NCI-H1694 (cell line): ENCODE measurements around the gene CD68.

Experiments used
- DNase-seq: peaks from one replicate; lab custom pipeline; 2025; lab: John Stamatoyannopoulos, UW

The CD68 gene

GRCh38 chr17:7579001-7579833, at the start of gene CD68:
CD68 (plus strand) TSS chr17:7579638; CDS start chr17:7579678, 40 bp downstream.
- no peak for DNase-seq

DNA sequence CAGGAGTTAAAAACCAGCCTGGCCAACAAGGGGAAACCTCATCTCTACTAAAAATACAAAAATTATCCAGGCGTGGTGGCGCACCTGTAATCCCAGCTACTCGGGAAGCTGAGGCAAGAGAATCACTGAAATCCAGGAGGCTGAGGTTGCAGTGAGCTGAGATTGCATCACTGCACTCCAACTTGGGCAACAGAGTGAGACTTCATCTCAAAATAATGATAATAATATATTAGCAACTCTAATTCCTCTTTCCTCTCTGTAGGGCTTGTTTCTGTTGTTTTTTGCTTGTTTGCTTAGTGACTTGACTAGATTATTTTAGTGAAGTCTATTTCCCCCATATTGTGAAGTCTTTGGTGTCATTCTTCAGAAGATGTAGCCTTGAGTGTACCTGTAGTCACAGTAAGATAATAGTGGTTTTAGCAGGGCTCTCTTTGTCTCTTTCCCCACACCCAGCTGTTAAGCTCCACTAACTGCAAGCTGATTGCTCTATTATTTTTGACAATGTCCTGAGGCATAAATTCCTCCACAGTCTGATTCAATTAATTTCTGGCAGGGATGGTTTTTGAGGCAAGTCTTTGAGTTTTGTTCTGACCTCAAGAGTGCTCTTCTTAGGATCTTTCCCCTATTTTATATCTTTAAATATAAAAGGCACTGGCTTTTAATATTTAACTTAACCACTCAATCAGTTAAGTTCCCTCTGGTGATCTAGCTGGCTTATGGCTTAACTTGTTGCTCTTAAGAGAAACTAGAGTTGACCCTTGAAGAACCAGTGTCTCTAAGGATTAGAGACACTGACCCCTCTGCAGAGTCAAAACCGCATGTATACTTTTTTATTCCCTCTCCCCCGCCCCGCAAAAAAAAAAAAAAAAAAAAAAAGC, 49.2 kb upstream of the CD68 start:
- no peak for DNase-seq

DNA sequence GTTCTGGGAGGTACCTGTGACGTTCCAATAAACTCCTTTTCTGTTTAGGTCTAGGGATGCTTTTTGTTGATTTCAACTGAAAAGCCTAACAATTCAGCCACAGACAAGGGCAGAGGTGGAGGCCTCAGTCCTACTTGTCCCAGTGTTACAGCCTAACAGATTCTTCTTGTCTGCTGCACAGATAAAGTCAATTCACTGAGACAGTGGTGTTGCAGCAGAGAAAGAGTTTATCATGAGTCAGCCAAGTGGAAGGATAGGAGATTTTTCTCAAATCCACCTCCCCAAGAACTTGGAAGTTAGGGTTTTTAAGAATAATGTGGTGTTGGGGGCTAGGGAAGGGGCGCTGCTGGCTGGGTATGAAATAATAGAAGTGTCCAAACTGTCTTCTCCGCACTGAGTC, 41.4 kb upstream of the CD68 start:
- no peak for DNase-seq

GRCh38 chr17:7538891-7539545, 40.4 kb upstream of the CD68 start:
- no peak for DNase-seq

DNA sequence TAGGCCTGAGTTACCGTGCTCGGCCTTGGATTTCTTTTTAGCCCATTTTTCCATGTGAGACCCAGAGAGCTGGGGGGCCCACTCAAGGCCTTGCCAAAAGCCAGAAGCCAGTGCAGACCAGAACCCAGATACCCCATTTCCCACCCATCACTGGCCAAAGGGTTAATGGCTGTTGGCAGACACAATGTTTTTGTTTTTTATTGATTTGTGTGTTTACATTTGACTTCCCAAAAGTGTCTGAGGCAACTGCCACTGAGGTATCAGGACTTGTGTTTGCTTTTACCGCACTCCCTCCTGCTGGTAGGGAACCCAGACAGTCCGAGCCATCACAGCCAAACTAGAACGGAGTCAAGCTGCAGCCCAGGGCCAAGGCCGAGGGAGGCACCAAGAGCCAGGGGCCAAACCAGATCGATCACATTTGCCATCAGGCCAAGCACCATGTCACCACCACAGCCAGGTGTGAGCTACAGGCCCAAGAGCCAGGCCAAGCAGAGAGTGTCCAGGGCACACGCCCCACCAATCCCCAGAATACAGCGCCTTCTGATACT, 38.3 kb upstream of the CD68 start:
- DNase-seq = no peak

GRCh38 chr17:7544911-7545310, 34.5 kb upstream of the CD68 start:
- DNase-seq = no peak

DNA sequence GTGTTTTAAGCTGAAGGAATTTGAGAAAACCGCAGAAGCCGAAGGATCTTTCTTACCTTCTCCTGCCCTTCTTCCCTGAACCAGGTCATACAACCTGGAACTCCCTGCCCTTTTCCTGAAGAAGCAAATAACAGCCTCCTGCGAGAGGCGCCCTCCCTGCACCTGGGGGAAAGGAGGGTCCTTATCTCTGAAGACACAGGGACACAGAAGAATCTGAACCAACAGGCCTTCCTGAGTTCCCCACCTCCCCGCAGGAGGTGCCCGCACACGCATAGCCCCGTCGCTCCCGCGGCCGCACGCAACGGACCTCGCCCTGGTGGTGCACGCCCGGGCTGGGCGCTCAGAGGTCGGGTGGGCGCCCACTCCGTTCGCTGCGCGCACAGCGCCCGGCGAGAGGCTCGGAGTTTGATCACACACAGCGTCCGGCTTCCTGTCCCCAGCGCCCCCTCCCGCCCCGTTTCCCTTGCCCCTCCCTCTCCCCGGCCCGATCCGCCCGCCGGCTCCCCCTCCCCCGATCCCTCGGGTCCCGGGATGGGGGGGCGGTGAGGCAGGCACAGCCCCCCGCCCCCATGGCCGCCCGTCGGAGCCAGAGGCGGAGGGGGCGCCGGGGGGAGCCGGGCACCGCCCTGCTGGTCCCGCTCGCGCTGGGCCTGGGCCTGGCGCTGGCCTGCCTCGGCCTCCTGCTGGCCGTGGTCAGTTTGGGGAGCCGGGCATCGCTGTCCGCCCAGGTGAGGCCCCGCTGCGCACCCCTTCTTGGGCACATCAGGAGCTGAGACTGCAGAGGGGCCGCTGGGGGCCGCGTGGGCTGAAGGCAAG, 30.6 kb upstream of the CD68 start, which contains the start of gene TNFSF12:
Gene TNFSF12, plus strand, starts transcription at position 474 of the 816 bp plus-strand sequence. Its CDS starts 96 bp downstream, at position 570.
- no peak for DNase-seq

DNA sequence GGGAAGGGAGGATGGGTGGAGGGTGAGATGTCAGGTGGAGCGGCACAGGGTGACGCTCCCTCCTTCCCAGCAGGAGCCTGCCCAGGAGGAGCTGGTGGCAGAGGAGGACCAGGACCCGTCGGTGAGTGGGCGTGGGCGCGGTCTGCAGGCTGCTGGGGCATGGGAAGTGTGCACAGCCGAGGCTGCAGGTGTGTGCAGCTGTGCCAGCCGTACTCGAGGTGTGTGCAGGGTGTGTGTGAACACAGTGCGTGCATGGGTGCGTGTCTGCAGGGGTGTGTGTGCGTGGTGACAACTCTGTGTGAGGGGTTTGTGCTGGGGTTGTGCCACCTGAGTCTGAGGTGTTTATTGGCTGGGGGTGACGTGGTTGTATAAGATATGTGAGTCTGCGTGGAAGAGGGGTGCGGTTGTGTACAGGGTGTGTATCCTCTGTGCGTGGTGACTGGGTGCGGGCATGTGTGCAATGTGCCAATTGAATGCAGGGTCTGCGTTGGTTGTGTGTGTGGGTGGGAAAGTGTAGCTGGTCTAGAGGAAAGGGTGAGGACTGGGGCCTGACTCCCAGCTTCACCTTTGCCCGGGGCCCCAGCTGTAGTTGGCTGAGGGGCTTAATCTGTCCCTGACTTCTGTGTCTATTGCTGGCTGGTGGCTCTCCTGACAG, 29.9 kb upstream of the CD68 start:
- DNase-seq = no peak

DNA sequence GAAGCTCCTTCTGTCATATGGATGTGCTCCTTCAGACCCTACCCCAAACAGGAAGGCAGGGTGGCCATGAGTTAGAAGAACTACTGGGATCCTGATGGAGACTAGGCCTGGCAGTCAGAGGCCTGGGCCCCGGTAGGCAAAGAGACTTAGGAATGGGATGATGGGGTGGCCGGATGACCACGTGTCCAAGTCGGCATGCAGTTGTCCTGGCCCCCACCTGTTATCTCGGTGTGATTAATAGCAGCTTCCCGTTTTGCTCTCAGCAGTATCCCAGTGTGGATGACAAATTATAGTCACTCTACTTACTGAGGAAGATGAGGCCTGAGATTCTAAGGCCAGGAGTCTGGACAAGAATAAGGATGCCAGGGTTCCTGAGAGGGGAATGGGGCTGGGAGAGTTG, 29.1 kb upstream of the CD68 start:
- no peak for DNase-seq

DNA sequence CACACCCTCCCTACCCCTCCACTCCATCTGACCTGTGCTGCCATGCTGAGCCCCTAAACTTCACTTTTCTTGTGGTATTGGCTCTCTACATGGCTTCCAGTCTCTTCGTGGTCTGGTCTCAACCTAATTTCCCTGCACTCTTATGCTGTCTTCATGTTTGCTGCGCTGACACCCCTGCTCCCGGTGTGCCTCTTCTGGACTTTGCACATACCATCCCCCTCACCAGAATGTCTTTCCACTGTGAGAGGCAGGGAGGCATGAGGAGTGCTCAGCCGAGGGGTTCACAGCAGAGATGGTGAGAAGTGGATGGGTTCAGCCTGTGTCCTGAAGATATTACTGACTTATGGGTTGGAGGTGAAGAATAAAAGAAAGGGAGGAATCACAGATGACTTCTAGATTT, 28.0 kb upstream of the CD68 start:
- no peak for DNase-seq

GRCh38 chr17:7552621-7553051, 26.8 kb upstream of the CD68 start:
- DNase-seq = no peak

DNA sequence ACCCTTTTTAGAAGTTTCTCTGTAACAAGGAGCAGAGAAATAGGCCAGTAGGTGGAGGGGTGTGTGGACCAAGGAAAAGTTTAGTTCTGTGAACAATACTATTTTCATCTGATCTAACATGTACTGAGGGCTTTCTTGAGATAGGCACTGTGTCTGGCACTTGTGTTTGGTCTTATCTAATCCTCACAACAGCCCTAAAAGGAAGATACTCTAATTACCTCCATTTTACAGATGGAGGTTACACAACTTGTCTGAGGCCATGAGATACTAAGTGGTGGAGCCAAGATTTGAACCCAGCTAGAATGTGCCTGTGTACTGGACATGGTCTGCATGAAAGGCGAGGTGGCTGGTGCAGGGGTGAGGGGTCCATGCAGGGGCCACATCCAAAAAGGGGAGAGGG, 26.1 kb upstream of the CD68 start:
- no peak for DNase-seq

- DNase-seq = no peak
Observed at GRCh38 chr17:7555320-7555948, 24.0 kb upstream of the CD68 start.

GRCh38 chr17:7556627-7557026, 22.8 kb upstream of the CD68 start:
- DNase-seq = no peak

DNA sequence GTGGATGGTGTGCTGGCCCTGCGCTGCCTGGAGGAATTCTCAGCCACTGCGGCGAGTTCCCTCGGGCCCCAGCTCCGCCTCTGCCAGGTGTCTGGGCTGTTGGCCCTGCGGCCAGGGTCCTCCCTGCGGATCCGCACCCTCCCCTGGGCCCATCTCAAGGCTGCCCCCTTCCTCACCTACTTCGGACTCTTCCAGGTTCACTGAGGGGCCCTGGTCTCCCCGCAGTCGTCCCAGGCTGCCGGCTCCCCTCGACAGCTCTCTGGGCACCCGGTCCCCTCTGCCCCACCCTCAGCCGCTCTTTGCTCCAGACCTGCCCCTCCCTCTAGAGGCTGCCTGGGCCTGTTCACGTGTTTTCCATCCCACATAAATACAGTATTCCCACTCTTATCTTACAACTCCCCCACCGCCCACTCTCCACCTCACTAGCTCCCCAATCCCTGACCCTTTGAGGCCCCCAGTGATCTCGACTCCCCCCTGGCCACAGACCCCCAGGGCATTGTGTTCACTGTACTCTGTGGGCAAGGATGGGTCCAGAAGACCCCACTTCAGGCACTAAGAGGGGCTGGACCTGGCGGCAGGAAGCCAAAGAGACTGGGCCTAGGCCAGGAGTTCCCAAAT, 22.2 kb upstream of the CD68 start:
- no peak for DNase-seq

- DNase-seq = no peak
Observed at GRCh38 chr17:7557775-7558543, 21.5 kb upstream of the CD68 start.

DNA sequence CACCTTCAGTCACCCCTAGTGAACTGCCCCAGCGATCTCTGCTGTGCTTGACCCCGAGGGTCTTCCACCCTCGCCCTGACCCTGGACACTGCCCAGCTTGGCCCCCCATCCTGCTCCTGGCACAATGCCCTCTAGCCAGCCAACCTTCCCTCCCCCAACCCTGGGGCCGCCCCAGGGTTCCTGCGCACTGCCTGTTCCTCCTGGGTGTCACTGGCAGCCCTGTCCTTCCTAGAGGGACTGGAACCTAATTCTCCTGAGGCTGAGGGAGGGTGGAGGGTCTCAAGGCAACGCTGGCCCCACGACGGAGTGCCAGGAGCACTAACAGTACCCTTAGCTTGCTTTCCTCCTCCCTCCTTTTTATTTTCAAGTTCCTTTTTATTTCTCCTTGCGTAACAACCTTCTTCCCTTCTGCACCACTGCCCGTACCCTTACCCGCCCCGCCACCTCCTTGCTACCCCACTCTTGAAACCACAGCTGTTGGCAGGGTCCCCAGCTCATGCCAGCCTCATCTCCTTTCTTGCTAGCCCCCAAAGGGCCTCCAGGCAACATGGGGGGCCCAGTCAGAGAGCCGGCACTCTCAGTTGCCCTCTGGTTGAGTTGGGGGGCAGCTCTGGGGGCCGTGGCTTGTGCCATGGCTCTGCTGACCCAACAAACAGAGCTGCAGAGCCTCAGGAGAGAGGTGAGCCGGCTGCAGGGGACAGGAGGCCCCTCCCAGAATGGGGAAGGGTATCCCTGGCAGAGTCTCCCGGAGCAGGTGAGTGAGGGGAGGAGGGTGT, 20.7 kb upstream of the CD68 start, which contains the start of gene TNFSF13:
Gene TNFSF13, plus strand, starts transcription at position 207 of the 776 bp plus-strand sequence. Its CDS starts 290 bp downstream, at position 497.
- DNase-seq = no peak
